Upper lobe of left lung (tissue), 4 donors: ENCODE data around the gene IVD.

Source experiments
- EP300 ChIP-seq, 4 donors: sonication (generic); formaldehyde crosslinking; IDR thresholded peaks; one replicate each; pipeline ENCODE4 v1.5.1; 2017; ENCODE audit warnings: antibody characterized with exemption in 4 of 4, control low read depth in 2 of 4
- POLR2A ChIP-seq, 4 donors: fragments of 450-650 bp; IDR thresholded peaks; one replicate each; pipeline ENCODE4 v1.5.1; 2016 to 2017; ENCODE audit warnings: antibody characterized with exemption in 4 of 4, mild to moderate bottlenecking in 2 of 4
- POLR2AphosphoS5 ChIP-seq, 2 donors: sonication (generic); formaldehyde crosslinking; IDR thresholded peaks; one replicate each; pipeline ENCODE4 v1.5.1; 2017; ENCODE audit warnings: antibody characterized with exemption in 2 of 2
- TF ChIP-seq, protein P1 (sequence below), 6 experiments: fragments of 450-650 bp in 4 of 6; fragments of 200-600 bp in 2 of 6; sonication (generic) in 2 of 6; IDR thresholded peaks; one replicate each; pipeline ENCODE4 v1.5.1; 2016 to 2019; ENCODE audit warnings: antibody characterized with exemption in 6 of 6

DNA sequence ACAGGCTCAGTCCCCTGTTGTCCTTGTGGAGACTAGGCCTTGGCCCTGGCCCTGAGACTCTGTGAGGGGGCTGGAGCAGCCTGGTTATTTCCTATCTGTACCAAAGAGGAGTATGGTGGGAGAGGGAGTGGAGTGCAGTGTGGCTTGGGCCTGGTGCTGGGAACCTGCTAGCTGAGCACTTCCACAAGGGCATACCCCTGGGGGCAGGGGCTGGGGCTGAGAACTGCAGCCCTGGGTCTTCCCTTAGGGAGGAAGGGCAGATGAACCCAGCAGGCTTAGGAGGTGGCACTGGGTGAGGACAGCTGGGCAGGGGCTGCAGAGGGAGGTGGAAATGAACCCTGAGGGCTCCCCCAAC lies 61.6 kb downstream of the IVD start:
- TF ChIP-seq POLR2A (IDR thresholded peaks at IDR 0.05) (no peak), POLR2AphosphoS5 (IDR thresholded peaks at IDR 0.05) (no peak), EP300 (IDR thresholded peaks at IDR 0.05) (no peak)
- TF ChIP-seq, protein P1, sequence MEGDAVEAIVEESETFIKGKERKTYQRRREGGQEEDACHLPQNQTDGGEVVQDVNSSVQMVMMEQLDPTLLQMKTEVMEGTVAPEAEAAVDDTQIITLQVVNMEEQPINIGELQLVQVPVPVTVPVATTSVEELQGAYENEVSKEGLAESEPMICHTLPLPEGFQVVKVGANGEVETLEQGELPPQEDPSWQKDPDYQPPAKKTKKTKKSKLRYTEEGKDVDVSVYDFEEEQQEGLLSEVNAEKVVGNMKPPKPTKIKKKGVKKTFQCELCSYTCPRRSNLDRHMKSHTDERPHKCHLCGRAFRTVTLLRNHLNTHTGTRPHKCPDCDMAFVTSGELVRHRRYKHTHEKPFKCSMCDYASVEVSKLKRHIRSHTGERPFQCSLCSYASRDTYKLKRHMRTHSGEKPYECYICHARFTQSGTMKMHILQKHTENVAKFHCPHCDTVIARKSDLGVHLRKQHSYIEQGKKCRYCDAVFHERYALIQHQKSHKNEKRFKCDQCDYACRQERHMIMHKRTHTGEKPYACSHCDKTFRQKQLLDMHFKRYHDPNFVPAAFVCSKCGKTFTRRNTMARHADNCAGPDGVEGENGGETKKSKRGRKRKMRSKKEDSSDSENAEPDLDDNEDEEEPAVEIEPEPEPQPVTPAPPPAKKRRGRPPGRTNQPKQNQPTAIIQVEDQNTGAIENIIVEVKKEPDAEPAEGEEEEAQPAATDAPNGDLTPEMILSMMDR (IDR thresholded peaks at IDR 0.05), result no peak
